ENCODE measurements around the gene C2orf15. TPM values are rescaled to one million over a fixed set of nuclear protein-coding genes. Genes with fewer than 3 reads are reported as not detected.

The C2orf15 gene
- total and polyA plus RNA-seq, 2 of the 8 experiments (the other 6 are each of a cell fraction or from before 2014, with no cell fraction given) = 3.6 to 6.5 TPM

DNA sequence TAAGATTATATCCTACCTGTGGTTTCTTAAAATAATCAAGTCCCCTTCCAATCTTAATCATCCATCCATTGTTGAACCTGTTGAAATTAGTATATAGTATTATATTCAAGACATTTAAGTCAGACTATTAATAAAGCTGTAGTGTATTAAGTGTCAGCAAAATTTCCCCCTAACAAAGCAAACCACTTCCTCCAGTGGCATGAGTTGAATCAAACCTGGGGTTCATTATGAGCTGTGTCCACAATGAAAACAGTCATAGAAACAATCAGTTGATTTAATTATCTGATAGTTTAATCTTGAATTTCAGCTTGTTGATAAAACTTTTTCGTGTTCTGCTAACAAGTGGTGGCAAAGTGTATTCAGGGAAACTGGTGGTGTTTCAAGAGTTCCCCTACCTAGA is 28.0 kb downstream of the C2orf15 start:
- Histone ChIP-seq H2BK20ac (ENCODE audit: low read length) (no peak overlapping the region), H3K27me3 (replicated peaks in 1 of 4; ENCODE audit: control insufficient read depth in 3 of 4, extremely low read depth in 1 of 4, insufficient read depth in 3 of 4, low read length in 3 of 4) (no peaks in the 10 kb centered on the region), H2AFZ (ENCODE audit: low read length) (no peak overlapping the region), H2BK15ac (ENCODE audit: low read length) (no peak overlapping the region), H3K4me3 (ENCODE audit: extremely low read depth in 1 of 4, insufficient read depth in 2 of 4, low read depth in 3 of 4, low read length in 4 of 4) (no peak overlapping the region), H3K4me2 (ENCODE audit: insufficient read depth in 1 of 2, low read depth in 2 of 2, low read length in 2 of 2) (no peak overlapping the region), H2BK5ac (ENCODE audit: low read depth, low read length) (no peak overlapping the region), H3K79me1 (ENCODE audit: low read depth, low read length) (no peaks in the 10 kb centered on the region), H4K20me1 (replicated peaks in 1 of 2; ENCODE audit: control insufficient read depth in 1 of 2, insufficient read depth in 2 of 2, low read length in 2 of 2) (peaks cover 0 to 3% of the 10 kb centered on the region in 2 experiments), H4K91ac (replicated peaks; ENCODE audit: insufficient read length, low read length) (no peak overlapping the region), H2BK12ac (ENCODE audit: low read depth, low read length) (no peak overlapping the region), H3K27ac (ENCODE audit: low read depth, low read length) (no peak overlapping the region), H3K18ac (ENCODE audit: extremely low read depth, low read length) (no peak overlapping the region), H3K4ac (replicated peaks; ENCODE audit: insufficient read length, low read depth, low read length) (no peak overlapping the region), H2BK120ac (replicated peaks; ENCODE audit: low read depth, low read length) (no peak overlapping the region), H4K5ac (ENCODE audit: insufficient read length, low read depth, low read length) (no peak overlapping the region), H3K36me3 (ENCODE audit: control insufficient read depth in 2 of 4, insufficient read depth in 4 of 4, low read length in 3 of 4) (peaks cover 0 to 37% (median 9%) of the 10 kb centered on the region in 4 experiments; a peak in 6 of 8 replicates), H3K23ac (ENCODE audit: insufficient read length) (no peak overlapping the region), H3K14ac (ENCODE audit: insufficient read length) (no peak overlapping the region), H3K79me2 (ENCODE audit: control insufficient read depth in 1 of 2, insufficient read depth in 2 of 2, low read length in 2 of 2) (no peaks in the 10 kb centered on the region), H3K9me3 (ENCODE audit: insufficient read depth in 2 of 2, low read depth in 1 of 2, low read length in 1 of 2) (no peaks in the 10 kb centered on the region), H3K23me2 (ENCODE audit: low read depth, low read length) (no peaks in the 10 kb centered on the region), H3K4me1 (replicated peaks in 1 of 4; ENCODE audit: control insufficient read depth in 3 of 4, insufficient read depth in 4 of 4, low read length in 3 of 4) (no peaks in the 10 kb centered on the region), H3K56ac (replicated peaks; ENCODE audit: insufficient read length, low read depth, low read length) (no peak overlapping the region), H4K8ac (ENCODE audit: extremely low read depth, insufficient read depth, low read length) (no peak overlapping the region), H2AK5ac (ENCODE audit: low read depth, low read length) (no peak overlapping the region), H3K9ac (replicated peaks in 1 of 4; ENCODE audit: extremely low read depth in 1 of 4, low read depth in 3 of 4, low read length in 3 of 4) (no peak overlapping the region)
- no peak for TF ChIP-seq KDM5A (IDR thresholded peaks at IDR 0.05; ENCODE audit: low read length)
- DNase-seq (ENCODE audit: low read depth in 1 of 2, low spot score in 2 of 2) = no peak
- 89% methylated on average over 1 of the region's 1 CpG; no CpG with 5 or more reads in 1 of the 2 experiments for WGBS, 2 experiments (ENCODE audit: extremely low coverage in 1 of 2, insufficient coverage in 1 of 2, insufficient read length in 1 of 2, insufficient replicate concordance in 2 of 2, low coverage in 1 of 2, low lambda C conversion rate in 2 of 2, missing lambda C conversion rate in 1 of 2)
- FAIRE-seq = no peak
- ChIA-PET POLR2A (ENCODE audit: partially characterized antibody) (interaction anchor here (1.8 kb wide), 1 partner anchor 11 kb away, joined by 5 read pairs; the partner anchor contains the start of genes MITD1 and MRPL30), CTCF (ENCODE audit: partially characterized antibody) (interaction anchor here (0.8 kb wide), 1 partner anchor 11 kb away, joined by 3 read pairs; no protein-coding TSS in a partner anchor)

Measured in H1 (cell line).